COR-L47 (cell line): ENCODE measurements around the gene TOR4A.
A peak's percentile ranks its signal among the peaks of the same experiment; 100 is the strongest.
"Not testable (repeated sequence)": the region's sequence is repeated elsewhere in the genome, so short reads cannot be mapped to it uniquely, and the experiment has no call there.

ENCODE experiments used
- DNase-seq: peaks from one replicate; lab custom pipeline; 2025; lab: John Stamatoyannopoulos, UW

The TOR4A gene

GRCh38 chr9:137318602-137319001 lies 41.1 kb downstream of the TOR4A start:
- no peak for DNase-seq

GRCh38 chr9:137319011-137319738 lies 41.6 kb downstream of the TOR4A start:
- DNase-seq, result no peak

- no peak for DNase-seq
Measured at GRCh38 chr9:137319739-137320551, 42.4 kb downstream of the TOR4A start.

- DNase-seq, result peak; percentile 21
Measured at GRCh38 chr9:137320555-137321384, 43.2 kb downstream of the TOR4A start.

GRCh38 chr9:137321726-137322361 lies 44.3 kb downstream of the TOR4A start:
- DNase-seq, result no peak

GRCh38 chr9:137323531-137324331 lies 46.2 kb downstream of the TOR4A start:
- DNase-seq, result no peak

- DNase-seq, result no peak
Measured at GRCh38 chr9:137325124-137325523, 47.6 kb downstream of the TOR4A start.

- DNase-seq, result no peak
Measured at GRCh38 chr9:137325799-137326198, 48.3 kb downstream of the TOR4A start.

- DNase-seq, result no peak
Measured at GRCh38 chr9:137326445-137327065, 49.0 kb downstream of the TOR4A start.

- DNase-seq, result not testable (repeated sequence)
Measured at GRCh38 chr9:137327641-137328550, 50.4 kb downstream of the TOR4A start.

- DNase-seq, result not testable (repeated sequence)
Measured at GRCh38 chr9:137329590-137329989, 52.1 kb downstream of the TOR4A start.

GRCh38 chr9:137330689-137331088 lies 53.2 kb downstream of the TOR4A start:
- no peak for DNase-seq

GRCh38 chr9:137331929-137332328 lies 54.4 kb downstream of the TOR4A start:
- no peak for DNase-seq
